ENCODE data around the gene KIF26B. TPM values are rescaled to one million over a fixed set of nuclear protein-coding genes. Genes with fewer than 3 reads are reported as not detected.
"Not testable (repeated sequence)": the region's sequence is repeated elsewhere in the genome, so short reads cannot be mapped to it uniquely, and the experiment has no call there.

The KIF26B gene
- total RNA-seq, 2 experiments from 2014 or later: not detected

GRCh38 chr1:245652116-245652515, 497.3 kb downstream of the KIF26B start:
- H3K9me3 Mint-ChIP-seq: peaks cover 2% of the 10 kb centered on the region
- H3K27me3 Mint-ChIP-seq: peaks cover 3% of the 10 kb centered on the region
- ChIA-PET POLR2A (no interaction called here), CTCF (interaction anchor here (0.6 kb wide), 1 partner anchor 29 kb away, joined by 4 read pairs; no protein-coding TSS in a partner anchor)
- no peak overlapping the region for H3K4me3 Mint-ChIP-seq
- peaks cover 3% of the 10 kb centered on the region for H3K4me1 Mint-ChIP-seq
- DNase-seq: no peak
- no peak overlapping the region for H3K27ac Mint-ChIP-seq
- no peaks in the 10 kb centered on the region for H3K36me3 Mint-ChIP-seq (ENCODE audit: low read depth)

GRCh38 chr1:245652660-245653427, 498.1 kb downstream of the KIF26B start:
- ChIA-PET POLR2A (no interaction called here), CTCF (no interaction called here)
- no peaks in the 10 kb centered on the region for H3K36me3 Mint-ChIP-seq (ENCODE audit: low read depth)

GRCh38 chr1:245654460-245655050, 499.8 kb downstream of the KIF26B start:
- Mint-ChIP-seq H3K4me3 (no peak overlapping the region), H3K36me3 (ENCODE audit: low read depth) (no peaks in the 10 kb centered on the region), H3K4me1 (no peaks in the 10 kb centered on the region), H3K27ac (no peak overlapping the region), H3K9me3 (peaks cover 2% of the 10 kb centered on the region), H3K27me3 (no peaks in the 10 kb centered on the region)
- ChIA-PET POLR2A (no interaction called here), CTCF (no interaction called here)
- no peak for DNase-seq

More at GRCh38 chr1:245652660-245653427, 498.1 kb downstream of the KIF26B start:
- no peak for DNase-seq
- Mint-ChIP-seq H3K9me3 (peaks cover 2% of the 10 kb centered on the region), H3K27ac (no peak overlapping the region), H3K4me3 (no peak overlapping the region), H3K4me1 (peaks cover 3% of the 10 kb centered on the region), H3K27me3 (peaks cover 2% of the 10 kb centered on the region)

GRCh38 chr1:245656189-245656717, 501.5 kb downstream of the KIF26B start:
- Mint-ChIP-seq H3K9me3 (no peaks in the 10 kb centered on the region), H3K4me1 (no peaks in the 10 kb centered on the region), H3K27ac (no peak overlapping the region), H3K36me3 (ENCODE audit: low read depth) (no peaks in the 10 kb centered on the region), H3K4me3 (no peak overlapping the region), H3K27me3 (no peaks in the 10 kb centered on the region)
- POLR2A ChIA-PET: no interaction called here
- CTCF ChIA-PET: no interaction called here
- no peak for DNase-seq

- ChIA-PET CTCF (no interaction called here), POLR2A (no interaction called here)
- Mint-ChIP-seq H3K36me3 (ENCODE audit: low read depth) (no peaks in the 10 kb centered on the region), H3K27me3 (no peaks in the 10 kb centered on the region), H3K9me3 (no peaks in the 10 kb centered on the region), H3K4me1 (no peaks in the 10 kb centered on the region), H3K4me3 (no peak overlapping the region), H3K27ac (no peak overlapping the region)
- no peak for DNase-seq
These were observed 502.6 kb downstream of the KIF26B start for GRCh38 chr1:245657371-245657770.

GRCh38 chr1:245663373-245663772, 508.6 kb downstream of the KIF26B start:
- Mint-ChIP-seq H3K36me3 (ENCODE audit: low read depth) (no peaks in the 10 kb centered on the region), H3K27me3 (no peaks in the 10 kb centered on the region), H3K27ac (no peak overlapping the region), H3K4me3 (no peak overlapping the region), H3K4me1 (no peaks in the 10 kb centered on the region), H3K9me3 (no peaks in the 10 kb centered on the region)
- DNase-seq: no peak
- POLR2A ChIA-PET: no interaction called here
- CTCF ChIA-PET: no interaction called here

- DNase-seq: no peak
- Mint-ChIP-seq H3K9me3 (no peaks in the 10 kb centered on the region), H3K4me1 (no peaks in the 10 kb centered on the region), H3K4me3 (no peak overlapping the region), H3K27me3 (no peaks in the 10 kb centered on the region), H3K36me3 (ENCODE audit: low read depth) (no peaks in the 10 kb centered on the region), H3K27ac (no peak overlapping the region)
- ChIA-PET POLR2A (no interaction called here), CTCF (no interaction called here)
These were observed 509.1 kb downstream of the KIF26B start for GRCh38 chr1:245663841-245664240.

- POLR2A ChIA-PET: no interaction called here
- Mint-ChIP-seq H3K4me1 (no peaks in the 10 kb centered on the region), H3K27me3 (no peaks in the 10 kb centered on the region), H3K27ac (no peak overlapping the region), H3K9me3 (no peaks in the 10 kb centered on the region), H3K36me3 (ENCODE audit: low read depth) (no peaks in the 10 kb centered on the region), H3K4me3 (no peak overlapping the region)
- CTCF ChIA-PET: no interaction called here
- DNase-seq: no peak
These were observed 511.6 kb downstream of the KIF26B start for GRCh38 chr1:245666412-245666811.

GRCh38 chr1:245671349-245671748, 516.6 kb downstream of the KIF26B start:
- Mint-ChIP-seq H3K36me3 (ENCODE audit: low read depth) (no peaks in the 10 kb centered on the region), H3K27ac (no peak overlapping the region), H3K27me3 (no peaks in the 10 kb centered on the region), H3K4me1 (no peaks in the 10 kb centered on the region), H3K4me3 (no peak overlapping the region), H3K9me3 (no peaks in the 10 kb centered on the region)
- DNase-seq: no peak
- POLR2A ChIA-PET: no interaction called here
- CTCF ChIA-PET: no interaction called here

- CTCF ChIA-PET: no interaction called here
- POLR2A ChIA-PET: no interaction called here
- Mint-ChIP-seq H3K4me3 (no peak overlapping the region), H3K36me3 (ENCODE audit: low read depth) (no peaks in the 10 kb centered on the region), H3K4me1 (no peaks in the 10 kb centered on the region), H3K27me3 (no peaks in the 10 kb centered on the region), H3K27ac (no peak overlapping the region), H3K9me3 (no peaks in the 10 kb centered on the region)
- DNase-seq: no peak
These were observed 517.4 kb downstream of the KIF26B start for GRCh38 chr1:245671966-245672767.

- CTCF ChIA-PET, H3K27ac Mint-ChIP-seq: not testable (repeated sequence)
These were observed 518.3 kb downstream of the KIF26B start for GRCh38 chr1:245672836-245673656.

GRCh38 chr1:245673881-245674414, 519.2 kb downstream of the KIF26B start:
- Mint-ChIP-seq H3K9me3 (no peaks in the 10 kb centered on the region), H3K4me1 (no peaks in the 10 kb centered on the region), H3K4me3 (no peak overlapping the region), H3K36me3 (ENCODE audit: low read depth) (no peaks in the 10 kb centered on the region), H3K27ac (no peak overlapping the region), H3K27me3 (no peaks in the 10 kb centered on the region)
- ChIA-PET CTCF (no interaction called here), POLR2A (no interaction called here)
- DNase-seq: no peak

More at GRCh38 chr1:245672836-245673656, 518.3 kb downstream of the KIF26B start:
- H3K36me3 Mint-ChIP-seq (ENCODE audit: low read depth); POLR2A ChIA-PET; H3K4me1 Mint-ChIP-seq; H3K27me3 Mint-ChIP-seq; DNase-seq; H3K4me3 Mint-ChIP-seq; H3K9me3 Mint-ChIP-seq: not testable (repeated sequence)

Measured in activated CD4-positive, alpha-beta T cell treated with anti-CD3 and anti-CD28 coated beads, Interleukin-2, amount 10 ng/mL, durations not matched to agents 7 days and 5 days (primary cell).